ENCODE data around the gene ACE.

GRCh38 chr17:63452046-63452961, 24.6 kb upstream of the ACE start:
- TF ChIP-seq TCF7 (CRISPR knock-in tag; IDR thresholded peaks at IDR 0.05; ENCODE audit: low read depth): no peak
- TF ChIP-seq USF2 (CRISPR knock-in tag; IDR thresholded peaks at IDR 0.05): no peak
- no peak for TF ChIP-seq MLX (CRISPR knock-in tag; IDR thresholded peaks at IDR 0.05)
- TF ChIP-seq ATF1 (CRISPR knock-in tag; IDR thresholded peaks at IDR 0.05): no peak
- no peak for TF ChIP-seq CTCF (IDR thresholded peaks at IDR 0.05)
- no peak for TF ChIP-seq PREB (CRISPR knock-in tag; IDR thresholded peaks at IDR 0.05; ENCODE audit: borderline replicate concordance)
